ENCODE results near the gene CCNY.

Gene CCNY

DNA sequence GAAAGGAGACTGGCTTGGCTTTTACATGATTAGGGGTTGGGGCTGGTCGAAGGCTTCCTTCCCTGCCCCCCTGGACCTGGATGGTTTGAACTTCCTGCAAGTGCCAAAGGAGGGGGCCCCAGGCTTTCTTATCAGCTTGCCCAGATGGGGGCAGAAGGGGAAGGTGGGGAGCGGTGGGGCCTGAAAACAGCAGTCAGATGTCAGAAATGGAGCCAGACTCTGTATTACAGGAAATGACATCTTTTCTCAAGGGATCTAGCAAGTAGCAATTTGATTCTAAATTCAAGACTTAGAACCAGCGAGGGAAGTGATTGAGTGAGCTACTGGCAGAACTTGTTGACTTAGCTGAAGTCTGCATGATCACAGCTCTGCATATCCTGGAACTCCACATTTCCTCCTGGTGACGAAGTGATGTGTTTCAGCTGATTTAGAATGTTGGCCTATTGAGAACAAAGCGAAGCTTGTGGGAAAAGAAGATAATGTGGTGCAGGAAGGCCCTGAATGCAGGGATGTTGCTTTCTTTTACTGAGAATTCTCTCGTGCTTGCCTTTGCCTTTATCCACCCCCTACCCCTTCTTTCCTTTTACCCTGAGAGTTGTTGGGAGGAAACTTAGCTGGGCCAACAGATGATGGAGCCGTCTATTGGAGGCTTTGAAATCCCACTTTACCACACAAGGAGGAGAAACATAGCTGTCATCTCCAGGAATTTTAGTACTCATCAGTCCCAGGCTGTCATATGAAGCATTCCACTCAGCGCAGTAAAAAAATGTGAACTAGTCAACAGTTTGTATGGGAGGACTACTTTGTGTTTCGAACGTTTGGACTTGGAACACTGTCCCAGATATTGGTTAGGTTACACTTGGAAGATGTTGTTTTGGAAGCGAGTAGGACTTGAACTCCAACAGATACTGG lies 43.2 kb downstream of the CCNY start:
- DNase-seq (ENCODE audit: low read depth in 1 of 2, low spot score in 1 of 2) = no peak

GRCh38 chr10:35382096-35382495 lies 45.8 kb downstream of the CCNY start:
- DNase-seq (ENCODE audit: low read depth in 1 of 2, low spot score in 1 of 2) = no peak

GRCh38 chr10:35384265-35384868 lies 48.1 kb downstream of the CCNY start:
- DNase-seq (ENCODE audit: low read depth in 1 of 2, low spot score in 1 of 2) = no peak

DNA sequence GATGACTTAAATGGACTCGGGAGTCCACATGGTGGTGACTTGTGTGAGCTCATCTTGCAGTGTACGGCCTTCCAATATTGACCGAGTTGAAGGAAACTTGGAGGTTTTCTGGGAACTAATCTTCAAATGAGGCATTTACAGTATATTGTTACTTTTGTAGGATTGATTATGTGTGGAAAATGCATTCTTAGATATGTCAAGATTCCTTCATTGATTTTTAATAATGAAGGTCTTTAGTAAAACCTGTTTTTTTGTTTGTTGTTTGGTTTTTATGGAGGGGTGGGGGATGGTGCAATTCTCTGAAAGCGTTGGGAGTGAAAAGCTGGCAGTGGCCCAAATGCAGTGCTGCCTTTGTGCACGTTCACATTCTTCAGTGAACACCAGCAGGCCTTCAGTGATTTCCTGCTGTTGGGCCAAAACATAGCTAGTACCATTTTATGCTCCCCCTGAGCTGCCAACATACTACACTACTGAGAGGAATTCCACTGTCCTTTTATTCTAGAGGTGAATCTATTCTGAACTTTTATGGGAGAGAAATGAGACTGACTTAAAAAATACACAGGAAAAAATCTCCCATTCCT lies 50.4 kb downstream of the CCNY start:
- DNase-seq (ENCODE audit: low read depth in 1 of 2, low spot score in 1 of 2) = no peak

DNA sequence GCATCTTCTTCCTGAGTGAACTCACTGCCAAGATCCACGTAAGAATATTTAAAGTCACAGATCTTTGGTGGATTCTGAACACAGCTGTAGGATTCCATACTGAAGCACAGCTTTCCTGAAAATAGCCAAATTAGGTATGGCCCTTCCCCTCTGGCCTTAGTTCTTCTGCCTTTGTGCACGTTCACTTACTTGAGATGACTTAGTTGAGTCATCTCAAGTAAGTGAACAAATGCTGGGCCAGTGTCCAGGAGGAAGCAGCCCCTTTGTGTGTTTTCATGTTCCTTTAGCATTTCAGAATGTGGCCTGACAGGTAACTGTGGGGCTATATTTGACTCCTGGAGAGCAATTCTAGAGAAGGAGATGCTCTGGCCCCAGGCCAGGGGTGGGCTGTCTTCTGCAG lies 51.5 kb downstream of the CCNY start:
- DNase-seq (ENCODE audit: low read depth in 1 of 2, low spot score in 1 of 2) = no peak

- DNase-seq (ENCODE audit: low read depth in 1 of 2, low spot score in 1 of 2) = no peak
These were observed 51.9 kb downstream of the CCNY start for GRCh38 chr10:35388197-35388596.

DNA sequence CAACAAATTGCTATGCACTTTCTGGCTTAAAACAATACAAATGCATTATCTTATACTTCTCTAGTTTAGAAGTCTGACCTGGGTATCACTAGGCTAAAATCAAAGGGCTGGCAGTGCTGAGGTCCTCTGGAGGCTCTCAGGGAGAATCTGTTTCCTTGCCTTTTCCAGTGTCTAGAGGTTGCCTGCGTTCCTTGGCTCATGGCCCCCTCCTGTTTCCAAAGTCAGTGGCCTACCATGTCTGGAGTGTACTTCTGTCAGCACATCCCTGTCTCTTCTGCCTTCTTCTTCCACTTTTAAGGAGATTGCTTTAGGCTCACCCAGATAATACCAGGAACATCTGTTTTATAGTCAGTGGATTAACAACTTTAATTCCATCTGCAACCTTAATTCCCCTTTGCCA lies 52.4 kb downstream of the CCNY start:
- no peak for DNase-seq (ENCODE audit: low read depth in 1 of 2, low spot score in 1 of 2)

- DNase-seq (ENCODE audit: low read depth in 1 of 2, low spot score in 1 of 2) = no peak
These were observed 54.0 kb downstream of the CCNY start for GRCh38 chr10:35390161-35390840.

DNA sequence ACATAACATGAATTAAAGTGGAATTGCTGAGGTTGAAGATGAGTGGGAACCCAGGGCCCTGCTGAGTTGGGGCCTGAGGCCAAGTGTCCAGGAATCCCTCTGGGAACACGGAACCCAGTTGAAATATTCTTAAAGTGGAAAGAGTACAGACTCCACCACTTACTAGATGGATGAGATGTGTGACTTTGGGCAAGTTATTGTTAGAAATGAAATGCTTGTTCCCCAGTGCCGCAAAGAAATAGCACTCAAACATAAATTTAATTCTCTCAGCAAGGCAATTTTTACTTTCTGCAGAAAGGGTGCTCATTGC lies 54.5 kb downstream of the CCNY start:
- no peak for DNase-seq (ENCODE audit: low read depth in 1 of 2, low spot score in 1 of 2)

DNA sequence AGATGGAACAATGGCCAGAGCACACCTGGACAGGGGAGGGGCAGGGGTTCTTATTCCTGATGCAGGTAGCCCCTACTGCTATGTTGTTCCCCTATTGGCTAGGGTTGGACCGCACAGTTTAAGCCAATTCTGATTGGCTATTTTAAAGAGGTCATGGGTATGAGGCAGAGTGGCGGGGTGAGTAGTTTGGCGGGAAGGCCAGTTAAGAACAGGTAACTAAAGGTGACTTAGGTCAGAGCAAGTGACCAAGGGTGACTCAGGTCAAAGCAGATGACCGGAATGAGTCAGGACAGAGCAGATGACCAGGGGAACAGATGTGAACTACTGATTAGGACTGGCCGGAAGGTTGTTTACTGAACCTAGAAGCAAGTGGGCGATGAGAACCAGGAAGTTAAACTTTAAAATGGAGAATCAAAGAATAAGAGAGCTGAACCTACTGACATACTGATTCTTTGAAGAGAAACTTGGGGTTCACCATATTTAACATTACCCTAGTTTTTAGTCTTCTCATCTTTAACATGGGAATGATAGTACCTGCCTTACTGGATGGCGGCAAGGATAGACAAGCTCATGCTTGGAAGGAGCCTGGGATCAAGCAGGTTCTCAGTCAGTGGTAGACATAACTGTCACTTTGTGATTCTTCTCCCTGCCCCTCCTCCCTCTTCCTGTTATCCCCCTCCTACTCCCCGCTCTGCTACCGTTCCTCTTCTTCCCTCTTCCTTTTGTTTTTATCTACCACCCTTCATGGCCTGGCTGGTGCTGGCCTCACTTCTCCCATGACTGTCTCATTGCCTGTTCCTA lies 55.0 kb downstream of the CCNY start:
- no peak for DNase-seq (ENCODE audit: low read depth in 1 of 2, low spot score in 1 of 2)

DNA sequence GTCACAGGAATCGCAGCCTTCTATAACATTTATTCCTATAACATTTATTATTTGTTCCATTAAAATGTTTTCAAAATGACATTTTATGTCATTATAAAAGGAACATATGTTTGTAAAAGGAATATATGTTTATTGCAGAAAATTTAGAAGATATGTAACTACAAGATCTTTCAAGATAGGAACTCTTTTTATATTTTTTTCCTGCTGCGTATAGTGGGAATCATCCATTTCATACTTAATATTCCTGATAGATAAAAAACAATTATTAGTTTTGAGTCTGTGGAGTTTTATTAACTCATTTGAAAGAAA lies 55.6 kb downstream of the CCNY start:
- DNase-seq (ENCODE audit: low read depth in 1 of 2, low spot score in 1 of 2) = no peak

DNA sequence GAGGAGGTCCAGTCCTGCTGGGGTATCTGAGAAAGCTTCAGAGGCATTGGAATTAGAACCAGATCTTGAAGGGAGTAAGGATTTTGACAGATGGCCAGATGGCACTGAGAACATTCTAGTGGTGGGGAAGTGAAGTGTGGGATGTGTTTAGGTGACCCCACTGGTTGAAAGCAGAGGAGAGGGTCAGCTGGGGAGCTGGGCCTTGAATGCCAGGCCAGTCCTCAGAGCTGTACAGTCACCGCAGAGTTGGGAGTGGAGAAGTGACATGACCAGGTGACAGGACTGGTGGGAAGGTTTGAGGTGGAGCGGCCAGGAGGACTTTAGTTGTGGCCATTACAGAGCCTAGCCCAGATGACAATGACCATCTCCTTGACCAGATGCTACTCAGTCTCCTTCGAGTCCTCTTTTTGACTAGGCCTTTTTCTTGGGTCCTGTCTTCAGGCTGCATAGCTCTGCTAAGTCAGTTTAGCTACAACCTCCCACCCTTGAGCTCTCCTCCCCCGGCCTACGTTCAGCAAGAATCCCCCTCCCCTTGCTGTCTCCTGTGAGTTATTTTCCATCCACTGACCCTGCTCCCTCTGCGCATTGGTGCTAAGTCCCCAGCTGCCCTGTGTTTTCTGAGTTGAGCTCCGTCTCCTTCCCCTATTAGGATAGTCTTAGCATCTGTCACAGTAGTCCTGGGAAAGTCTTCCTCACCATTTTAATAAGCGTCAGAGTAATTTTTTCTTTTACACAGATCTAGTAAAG lies 56.3 kb downstream of the CCNY start:
- no peak for DNase-seq (ENCODE audit: low read depth in 1 of 2, low spot score in 1 of 2)

GRCh38 chr10:35394411-35394851 lies 58.1 kb downstream of the CCNY start:
- DNase-seq (ENCODE audit: low read depth in 1 of 2, low spot score in 1 of 2) = no peak

DNA sequence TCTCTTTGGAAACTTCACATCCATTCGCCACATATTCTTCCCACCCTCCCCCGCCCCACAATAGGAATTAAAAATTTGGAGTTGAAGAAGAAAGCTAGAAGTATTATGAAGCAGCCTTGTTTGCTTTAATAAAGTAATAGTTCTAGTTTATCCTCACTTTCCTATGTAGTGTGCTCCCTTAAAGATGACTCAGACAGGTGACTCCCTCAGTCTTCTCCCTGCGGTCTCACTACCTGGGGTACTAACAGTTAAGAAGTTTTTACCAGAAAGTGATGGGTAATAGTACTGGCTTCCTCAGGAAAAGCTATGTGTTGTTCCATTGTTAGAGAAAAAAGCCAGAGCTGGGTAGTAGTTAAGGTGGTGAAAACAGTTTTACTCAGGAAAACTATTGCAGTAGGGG lies 58.6 kb downstream of the CCNY start:
- DNase-seq (ENCODE audit: low read depth in 1 of 2, low spot score in 1 of 2) = no peak

- DNase-seq (ENCODE audit: low read depth in 1 of 2, low spot score in 1 of 2) = no peak
These were observed 60.5 kb downstream of the CCNY start for GRCh38 chr10:35396560-35397434.

- no peak for DNase-seq (ENCODE audit: low read depth in 1 of 2, low spot score in 1 of 2)
These were observed 61.6 kb downstream of the CCNY start for GRCh38 chr10:35397953-35398352.

GRCh38 chr10:35398355-35398754 lies 62.0 kb downstream of the CCNY start:
- DNase-seq (ENCODE audit: low read depth in 1 of 2, low spot score in 1 of 2) = no peak

DNA sequence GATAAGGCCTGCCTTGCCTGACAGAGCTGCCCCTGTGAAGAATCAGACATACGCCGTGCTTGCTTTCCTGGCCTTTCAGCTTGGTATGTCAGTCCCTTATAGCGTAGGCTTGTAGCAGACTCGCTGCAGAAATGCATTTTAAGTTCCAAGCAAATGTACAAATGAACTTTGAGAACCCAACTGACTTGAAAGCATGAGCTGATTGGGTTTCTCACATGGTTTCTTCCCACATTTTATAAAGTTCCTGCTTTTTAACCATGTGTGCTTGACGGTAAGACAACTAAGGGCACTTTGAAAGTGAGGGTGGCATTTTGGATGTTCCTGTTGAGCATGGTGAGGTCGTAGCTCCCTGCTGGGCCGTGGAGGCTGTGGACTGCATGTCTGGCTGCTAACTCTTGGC lies 62.6 kb downstream of the CCNY start:
- no peak for DNase-seq (ENCODE audit: low read depth in 1 of 2, low spot score in 1 of 2)

- DNase-seq (ENCODE audit: low read depth in 1 of 2, low spot score in 1 of 2) = no peak
These were observed 63.2 kb downstream of the CCNY start for GRCh38 chr10:35399414-35400009.
